Psoas muscle (tissue), 8 donors: Measurements from ENCODE around the gene TGM2. TPM values are rescaled to one million over a fixed set of nuclear protein-coding genes. Genes with fewer than 3 reads are reported as not detected.

ENCODE experiments used
- ATAC-seq, 4 donors: fragments of 200-7000 bp; cut with Tn5 transposase; one replicate each; pipeline ENCODE4 v1.9.1; 2020; ENCODE audit warnings: moderate library complexity in 3 of 4, mild to moderate bottlenecking in 2 of 4
- DNase-seq, 2 donors: peaks; one replicate each; pipeline ENCODE4 v3.0.0-alpha.2; 2020
- H3K27ac ChIP-seq: fragments of 200-600 bp; one replicate; pipeline ENCODE4 v1.8.0; 2022
- H3K27me3 ChIP-seq, 3 donors: fragments of 200-600 bp in 1 of 3; one replicate each; pipeline versions ENCODE4 v1.6.1 to v1.8.0; 2013 to 2022; ENCODE audit warnings: low read length in 2 of 3, mild to moderate bottlenecking in 2 of 3, moderate library complexity in 1 of 3; ENCODE audit not compliant: insufficient read depth in 3 of 3
- H3K36me3 ChIP-seq, 2 donors: fragments of 200-600 bp in 1 of 2; one replicate each; pipeline versions ENCODE4 v1.6.1 to v1.8.0; 2013 to 2022; ENCODE audit warnings: low read depth in 1 of 2, mild to moderate bottlenecking in 1 of 2, moderate library complexity in 1 of 2; ENCODE audit not compliant: insufficient read depth in 1 of 2
- H3K4me1 ChIP-seq: fragments of 200-600 bp; one replicate; pipeline ENCODE4 v1.8.0; 2022
- H3K4me3 ChIP-seq: fragments of 200-600 bp; one replicate; pipeline ENCODE4 v1.8.0; 2022; ENCODE audit warnings: mild to moderate bottlenecking
- H3K9me3 ChIP-seq: fragments of 200-600 bp; one replicate; pipeline ENCODE4 v1.8.0; 2022
- WGBS, 3 donors: extraction: QIAGEN DNeasy Blood & Tissue Kit; methylation state at CpG; one replicate each; pipeline versions ENCODE4 v1.1.6 to v1.1.7; 2013; 5-methylcytosine and 5-hydroxymethylcytosine counted together
- intact Hi-C, 2 donors: fragments of 100-400 bp; cut with DNase I; formaldehyde crosslinking; loops; one replicate each; pipeline versions ENCODE4 v1.11.0 to v1.14.2; 2022
- polyA plus RNA-seq, 3 donors: library from polyadenylated mRNA; stranded (reverse); fragments of 200-250 nt; gene quantifications; one replicate each; pipeline ENCODE4 v1.2.3, GENCODE V29; 2013
- total RNA-seq, 4 donors: library from RNA; stranded (reverse); fragmentation: NEBNext Ultra II Directional in 2 of 4; extraction: Animal tissue kit (Norgen Biotek cat#: 25700) in 2 of 4; gene quantifications; one replicate each; pipeline versions ENCODE4 v1.2.1 to v1.2.4, GENCODE V29; 2021 to 2023
- TF ChIP-seq, protein P1 (sequence below): fragments of 200-600 bp; IDR thresholded peaks from one replicate; pipeline ENCODE4 v1.8.0; 2022; ENCODE audit warnings: antibody characterized with exemption
- donor health status: healthy with polysubstance abuse.
- donor health status: DM: no; HTN: no; CAD: no; lungs with moderate emphysema.
- donor health status: Bipolar disorder and iron deficiency.
- donor health status: healthy.
- donor health status: DM: yes; HTN: yes; CAD: no.
- donor health status: DM: no; HTN: no; CAD: no.
- donor health status: DM: no; HTN: no; CAD: no.
- donor health status: DM: yes; HTN: yes; CAD: no.

Gene TGM2
- total and polyA plus RNA-seq, 7 donors, result 23.6 to 235 (median 117) TPM

- Histone ChIP-seq H3K36me3 (no peaks in the 10 kb centered on the region), H3K4me3 (no peak overlapping the region), H3K4me1 (no peaks in the 10 kb centered on the region), H3K9me3 (no peaks in the 10 kb centered on the region), H3K27me3 (peaks cover 0 to 10% (median 0%) of the 10 kb centered on the region in 3 donors), H3K27ac (no peak overlapping the region)
- WGBS, 3 donors, result 76 to 86% (median 80%) methylated on average over 1 of the region's 1 CpG
- intact Hi-C loops, result no loop called here
- no peak for DNase-seq
- TF ChIP-seq, protein P1, sequence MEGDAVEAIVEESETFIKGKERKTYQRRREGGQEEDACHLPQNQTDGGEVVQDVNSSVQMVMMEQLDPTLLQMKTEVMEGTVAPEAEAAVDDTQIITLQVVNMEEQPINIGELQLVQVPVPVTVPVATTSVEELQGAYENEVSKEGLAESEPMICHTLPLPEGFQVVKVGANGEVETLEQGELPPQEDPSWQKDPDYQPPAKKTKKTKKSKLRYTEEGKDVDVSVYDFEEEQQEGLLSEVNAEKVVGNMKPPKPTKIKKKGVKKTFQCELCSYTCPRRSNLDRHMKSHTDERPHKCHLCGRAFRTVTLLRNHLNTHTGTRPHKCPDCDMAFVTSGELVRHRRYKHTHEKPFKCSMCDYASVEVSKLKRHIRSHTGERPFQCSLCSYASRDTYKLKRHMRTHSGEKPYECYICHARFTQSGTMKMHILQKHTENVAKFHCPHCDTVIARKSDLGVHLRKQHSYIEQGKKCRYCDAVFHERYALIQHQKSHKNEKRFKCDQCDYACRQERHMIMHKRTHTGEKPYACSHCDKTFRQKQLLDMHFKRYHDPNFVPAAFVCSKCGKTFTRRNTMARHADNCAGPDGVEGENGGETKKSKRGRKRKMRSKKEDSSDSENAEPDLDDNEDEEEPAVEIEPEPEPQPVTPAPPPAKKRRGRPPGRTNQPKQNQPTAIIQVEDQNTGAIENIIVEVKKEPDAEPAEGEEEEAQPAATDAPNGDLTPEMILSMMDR, result no peak
- no peak for ATAC-seq
These were observed 32.5 kb upstream of the TGM2 start for GRCh38 chr20:38197619-38198018.

- Histone ChIP-seq H3K27me3 (peaks cover 0 to 10% (median 0%) of the 10 kb centered on the region in 3 donors), H3K9me3 (no peaks in the 10 kb centered on the region), H3K4me1 (no peaks in the 10 kb centered on the region), H3K36me3 (no peaks in the 10 kb centered on the region), H3K4me3 (no peak overlapping the region), H3K27ac (no peak overlapping the region)
- intact Hi-C loops, result no loop called here
- ATAC-seq, result no peak
- DNase-seq, result no peak
- WGBS, 3 donors, result 84 to 90% (median 88%) methylated on average over 5 of the region's 5 CpGs
- TF ChIP-seq, protein P1, result no peak
These were observed 32.1 kb upstream of the TGM2 start for GRCh38 chr20:38197217-38197616.

GRCh38 chr20:38196592-38196991, 31.5 kb upstream of the TGM2 start:
- DNase-seq (peak; percentile 76 to 86), ATAC-seq (peak in 3 of 4 donors; percentile 52 to 76 (median 59))
- WGBS, 3 donors, result 49 to 69% (median 51%) methylated on average over 5 of the region's 5 CpGs
- Histone ChIP-seq H3K9me3 (no peaks in the 10 kb centered on the region), H3K4me3 (no peak overlapping the region), H3K27me3 (peaks cover 0 to 10% (median 0%) of the 10 kb centered on the region in 3 donors), H3K27ac (no peak overlapping the region), H3K36me3 (no peaks in the 10 kb centered on the region), H3K4me1 (no peaks in the 10 kb centered on the region)
- intact Hi-C loops, result no loop called here
- TF ChIP-seq, protein P1, result no peak

GRCh38 chr20:38196076-38196475, 31.0 kb upstream of the TGM2 start:
- intact Hi-C loops, result no loop called here
- ATAC-seq, result peak in 1 of 4 donors; percentile 14
- 85 to 97% (median 92%) methylated on average over 4 of the region's 4 CpGs for WGBS, 3 donors
- H3K4me3 ChIP-seq, result no peak overlapping the region
- no peak for DNase-seq
- peaks cover 0 to 10% (median 0%) of the 10 kb centered on the region in 3 donors for H3K27me3 ChIP-seq
- H3K36me3 ChIP-seq, result no peaks in the 10 kb centered on the region
- TF ChIP-seq, protein P1, result no peak
- no peaks in the 10 kb centered on the region for H3K4me1 ChIP-seq
- no peak overlapping the region for H3K27ac ChIP-seq
- no peaks in the 10 kb centered on the region for H3K9me3 ChIP-seq

DNA sequence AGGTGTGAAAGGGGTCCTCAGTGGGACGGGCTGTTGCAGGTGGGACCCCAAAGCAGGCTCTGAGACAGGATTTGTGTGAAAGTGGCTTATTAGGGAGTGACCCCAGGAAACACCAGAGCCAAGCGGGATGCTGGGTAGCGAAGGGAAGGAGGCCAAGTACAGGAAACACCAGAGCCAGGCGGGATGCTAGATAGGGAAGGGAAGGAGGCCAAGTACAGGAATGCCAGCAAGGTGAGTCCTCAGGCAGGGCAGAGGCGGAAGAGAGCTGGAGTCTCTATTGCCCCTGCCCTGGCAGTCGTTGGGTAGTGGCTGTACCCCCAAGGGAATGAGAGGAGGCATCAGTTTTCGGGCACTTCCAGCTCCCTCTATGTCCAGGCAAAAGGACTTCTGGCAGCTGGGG, 30.5 kb upstream of the TGM2 start:
- DNase-seq (no peak), ATAC-seq (no peak)
- intact Hi-C loops, result no loop called here
- Histone ChIP-seq H3K9me3 (no peaks in the 10 kb centered on the region), H3K4me1 (no peaks in the 10 kb centered on the region), H3K4me3 (no peak overlapping the region), H3K27me3 (peaks cover 0 to 7% (median 0%) of the 10 kb centered on the region in 3 donors), H3K36me3 (no peaks in the 10 kb centered on the region), H3K27ac (no peak overlapping the region)
- TF ChIP-seq, protein P1, result no peak
- 65 to 69% (median 67%) methylated on average over 7 of the region's 7 CpGs for WGBS, 3 donors
